H1 (cell line): ENCODE data around the gene P4HA1. TPM values are rescaled to one million over a fixed set of nuclear protein-coding genes. Genes with fewer than 3 reads are reported as not detected.
A peak's percentile ranks its signal among the peaks of the same experiment; 100 is the strongest.

Experiments used
- CTCF ChIA-PET: fragments of 300-600 bp; sonication (Branson Sonifier 250); formaldehyde crosslinking; loops from one replicate; lab custom pipeline; 2021; ENCODE audit not compliant: partially characterized antibody; lab: Charles Lee
- POLR2A ChIA-PET: fragments of 300-600 bp; sonication (Branson Sonifier 250); formaldehyde crosslinking; loops from one replicate; lab custom pipeline; 2021; ENCODE audit warnings: inconsistent platforms; ENCODE audit not compliant: partially characterized antibody; lab: Charles Lee
- DNase-seq, 2 experiments: peaks; one replicate each; pipeline versions ENCODE4 v3.0.0 to v3.0.0-alpha.2; 2010 to 2022; ENCODE audit warnings: low spot score in 2 of 2, low read depth in 1 of 2, mixed read lengths in 1 of 2
- FAIRE-seq: peaks from 2 replicates; lab custom pipeline; 2011; peaks lifted over from hg19 to GRCh38; lab: Jason Lieb, UNC
- H2AFZ ChIP-seq: 2 replicates; pipeline ENCODE4 v1.8.1; 2012; ENCODE audit warnings: low read length, inconsistent platforms
- H2AK5ac ChIP-seq: 2 replicates; pipeline ENCODE4 v1.6.1; 2013; ENCODE audit warnings: low read depth, low read length
- H2BK120ac ChIP-seq: replicated peaks from 2 replicates; pipeline ENCODE3; 2013; ENCODE audit warnings: low read depth, low read length, inconsistent platforms
- H2BK12ac ChIP-seq: 2 replicates; pipeline ENCODE4 v1.6.1; 2013; ENCODE audit warnings: low read depth, low read length
- H2BK15ac ChIP-seq: 2 replicates; pipeline ENCODE4 v1.6.1; 2013; ENCODE audit warnings: low read length
- H2BK20ac ChIP-seq: 2 replicates; pipeline ENCODE4 v1.6.1; 2013; ENCODE audit warnings: low read length
- H2BK5ac ChIP-seq: 2 replicates; pipeline ENCODE4 v1.6.1; 2013; ENCODE audit warnings: low read depth, low read length
- H3K14ac ChIP-seq: 2 replicates; pipeline ENCODE4 v1.6.1; 2013; ENCODE audit warnings: inconsistent platforms; ENCODE audit not compliant: insufficient read length
- H3K18ac ChIP-seq: 2 replicates; pipeline ENCODE4 v1.6.1; 2013; ENCODE audit warnings: low read length; ENCODE audit errors: extremely low read depth
- H3K23ac ChIP-seq: 2 replicates; pipeline ENCODE4 v1.6.1; 2013; ENCODE audit warnings: inconsistent platforms; ENCODE audit not compliant: insufficient read length
- H3K23me2 ChIP-seq: 2 replicates; pipeline ENCODE4 v1.6.1; 2013; ENCODE audit warnings: low read depth, low read length
- H3K27ac ChIP-seq: 2 replicates; pipeline ENCODE4 v1.6.1; 2011; ENCODE audit warnings: low read depth, low read length, inconsistent platforms
- H3K27me3 ChIP-seq, 4 experiments: replicated peaks in 1 of 4; 1 replicate in 1 of 4; 2 replicates in 3 of 4; pipeline versions ENCODE4 v1.6.1 to v1.8.1; 2011 to 2013; ENCODE audit warnings: low read length in 3 of 4, mild to moderate bottlenecking in 3 of 4, inconsistent platforms in 2 of 4, mixed read lengths in 2 of 4, moderate library complexity in 1 of 4; ENCODE audit not compliant: control insufficient read depth in 3 of 4, insufficient read depth in 3 of 4; ENCODE audit errors: extremely low read depth in 1 of 4
- H3K36me3 ChIP-seq, 4 experiments: 2 replicates each; pipeline versions ENCODE4 v1.6.1 to v1.8.1; 2011 to 2013; ENCODE audit warnings: mild to moderate bottlenecking in 4 of 4, low read length in 3 of 4, moderate library complexity in 2 of 4, control low read depth in 1 of 4, inconsistent platforms in 1 of 4; ENCODE audit not compliant: insufficient read depth in 4 of 4, control insufficient read depth in 2 of 4
- H3K4ac ChIP-seq: replicated peaks from 2 replicates; pipeline ENCODE3; 2013; ENCODE audit warnings: low read length, low read depth, mixed read lengths, inconsistent platforms; ENCODE audit not compliant: insufficient read length
- H3K4me1 ChIP-seq, 4 experiments: replicated peaks in 1 of 4; 1 replicate in 1 of 4; 2 replicates in 3 of 4; pipeline versions ENCODE4 v1.6.1 to v1.8.1; 2011 to 2013; ENCODE audit warnings: low read length in 3 of 4, inconsistent platforms in 2 of 4, mixed read lengths in 1 of 4; ENCODE audit not compliant: insufficient read depth in 4 of 4, control insufficient read depth in 3 of 4
- H3K4me2 ChIP-seq, 2 experiments: 2 replicates each; pipeline versions ENCODE4 v1.6.1 to v1.8.1; 2011 to 2013; ENCODE audit warnings: low read depth in 2 of 2, low read length in 2 of 2, control low read depth in 1 of 2, inconsistent platforms in 1 of 2, mild to moderate bottlenecking in 1 of 2; ENCODE audit not compliant: insufficient read depth in 1 of 2
- H3K4me3 ChIP-seq, 4 experiments: fragments of 200-600, 300-600 bp in 1 of 4; sonication (generic), shearing (Covaris generic), sonication (Bioruptor Twin) in 1 of 4; 2 replicates each; pipeline versions ENCODE4 v1.5.1 to v1.8.1; 2011 to 2016; ENCODE audit warnings: low read length in 4 of 4, low read depth in 3 of 4, control low read depth in 2 of 4, inconsistent platforms in 2 of 4, mild to moderate bottlenecking in 2 of 4, mixed read lengths in 1 of 4, moderate library complexity in 1 of 4; ENCODE audit not compliant: insufficient read depth in 2 of 4; ENCODE audit errors: extremely low read depth in 1 of 4
- H3K56ac ChIP-seq: replicated peaks from 2 replicates; pipeline ENCODE3; 2013; ENCODE audit warnings: low read depth, mild to moderate bottlenecking, mixed read lengths, low read length, inconsistent platforms; ENCODE audit not compliant: insufficient read length
- H3K79me1 ChIP-seq: 2 replicates; pipeline ENCODE4 v1.6.1; 2013; ENCODE audit warnings: low read depth, low read length, control low read depth
- H3K79me2 ChIP-seq, 2 experiments: 2 replicates each; pipeline versions ENCODE4 v1.6.1 to v1.8.1; 2012 to 2013; ENCODE audit warnings: low read length in 2 of 2, mild to moderate bottlenecking in 2 of 2, inconsistent platforms in 1 of 2; ENCODE audit not compliant: insufficient read depth in 2 of 2, control insufficient read depth in 1 of 2
- H3K9ac ChIP-seq, 4 experiments: replicated peaks in 1 of 4; 1 replicate in 1 of 4; 2 replicates in 3 of 4; pipeline versions ENCODE4 v1.6.1 to v1.8.1; 2011 to 2013; ENCODE audit warnings: low read depth in 3 of 4, low read length in 3 of 4, control low read depth in 2 of 4, mild to moderate bottlenecking in 2 of 4, moderate library complexity in 2 of 4, inconsistent platforms in 1 of 4; ENCODE audit errors: extremely low read depth in 1 of 4
- H3K9me3 ChIP-seq, 2 experiments: 2 replicates each; pipeline versions ENCODE4 v1.6.1 to v1.8.1; 2012 to 2013; ENCODE audit warnings: mild to moderate bottlenecking in 2 of 2, moderate library complexity in 2 of 2, control low read depth in 1 of 2, inconsistent platforms in 1 of 2, low read depth in 1 of 2, low read length in 1 of 2, mixed read lengths in 1 of 2; ENCODE audit not compliant: insufficient read depth in 2 of 2
- H4K20me1 ChIP-seq, 2 experiments: replicated peaks in 1 of 2; 2 replicates each; pipeline versions ENCODE3 to v1.8.1; 2011 to 2013; ENCODE audit warnings: inconsistent platforms in 2 of 2, low read length in 2 of 2, mild to moderate bottlenecking in 1 of 2; ENCODE audit not compliant: insufficient read depth in 2 of 2, control insufficient read depth in 1 of 2
- H4K5ac ChIP-seq: 2 replicates; pipeline ENCODE4 v1.6.1; 2013; ENCODE audit warnings: low read length, low read depth, mixed read lengths, inconsistent platforms; ENCODE audit not compliant: insufficient read length
- H4K8ac ChIP-seq: 2 replicates; pipeline ENCODE4 v1.8.0; 2013; ENCODE audit warnings: mild to moderate bottlenecking, moderate library complexity, low read length, inconsistent platforms; ENCODE audit not compliant: insufficient read depth; ENCODE audit errors: extremely low read depth
- H4K91ac ChIP-seq: replicated peaks from 2 replicates; pipeline ENCODE3; 2013; ENCODE audit warnings: low read length, mixed read lengths, inconsistent platforms; ENCODE audit not compliant: insufficient read length
- CREB1 ChIP-seq: IDR thresholded peaks from 2 replicates; pipeline ENCODE4 v1.6.1; 2012; ENCODE audit warnings: inconsistent platforms
- PHF8 ChIP-seq: fragments of 200-600 bp; sonication (generic); conservative IDR thresholded peaks from 2 replicates; pipeline ENCODE4 v1.7.1; 2012; ENCODE audit warnings: low read depth, mild to moderate bottlenecking, inconsistent platforms, low read length, moderate library complexity
- SP2 ChIP-seq: IDR thresholded peaks from 2 replicates; pipeline ENCODE4 v1.6.1; 2012; ENCODE audit warnings: mild to moderate bottlenecking, low read length, inconsistent platforms
- WGBS, 2 experiments: shearing (Covaris generic) in 1 of 2; methylation state at CpG; one replicate each; pipeline versions ENCODE4 v1.1.6 to v1.1.7; 2013 to 2015; ENCODE audit warnings: low lambda C conversion rate in 2 of 2, mixed read lengths in 2 of 2, inconsistent platforms in 1 of 2, low coverage in 1 of 2, missing lambda C conversion rate in 1 of 2; ENCODE audit not compliant: insufficient replicate concordance in 2 of 2, insufficient coverage in 1 of 2, insufficient read length in 1 of 2; ENCODE audit errors: extremely low coverage in 1 of 2, missing lambda C conversion rate in 1 of 2; 5-methylcytosine and 5-hydroxymethylcytosine counted together
- polyA plus RNA-seq, 7 experiments: library from polyadenylated mRNA; depleted of rRNA in 3 of 7; stranded (reverse) in 5 of 7; unstranded in 2 of 7; fragments of >200 nt in 5 of 7; fragments of 200-250 nt in 2 of 7; gene quantifications; 1 replicate in 5 of 7; 2 replicates in 1 of 7; 4 replicates in 1 of 7; pipeline versions ENCODE4 v1.2.1 to v1.2.3, GENCODE V29; 2011 to 2013; ENCODE audit warnings: missing spikeins in 2 of 7, mixed read lengths in 2 of 7
- total RNA-seq: library from RNA; stranded (reverse); fragmentation: NEBNext Ultra II Directional; extraction: Animal tissue kit (Norgen Biotek cat#: 25700); gene quantifications from 2 replicates; pipeline ENCODE4 v1.2.1, GENCODE V29; 2021

Gene P4HA1
- total and polyA plus RNA-seq, 2 of the 8 experiments (the other 6 are each of a cell fraction or from before 2014, with no cell fraction given): 12.0 to 25.7 TPM

DNA sequence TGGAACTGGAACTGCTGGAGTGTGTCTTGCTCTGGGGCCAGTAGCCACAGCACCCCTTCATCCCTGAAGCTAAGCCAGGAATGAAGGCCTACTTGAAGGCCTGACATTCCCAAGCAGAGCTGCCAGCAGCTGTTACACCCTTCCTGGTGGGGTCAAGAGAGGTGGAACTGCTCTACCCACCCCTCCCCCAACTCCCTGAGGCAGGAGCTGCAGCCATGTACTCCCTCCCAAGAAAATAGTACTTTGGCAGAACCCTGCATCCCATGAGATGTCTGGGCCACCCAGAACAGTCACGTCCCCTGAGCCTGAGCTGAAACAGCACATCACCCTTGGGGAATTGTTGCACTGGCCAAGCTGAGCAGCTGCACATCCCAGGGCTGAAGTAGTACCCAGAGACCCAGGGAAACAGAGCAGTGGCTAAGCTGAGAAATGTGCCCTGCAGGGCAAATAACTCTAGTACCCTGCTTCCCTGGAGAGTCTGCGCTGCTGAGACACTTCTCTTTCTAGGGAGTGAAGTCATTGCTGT lies 78.6 kb downstream of the P4HA1 start:
- Histone ChIP-seq H2AK5ac (no peak overlapping the region), H3K23ac (no peak overlapping the region), H3K9ac (no peak overlapping the region), H3K9me3 (no peaks in the 10 kb centered on the region), H4K20me1 (peaks cover 0 to 4% of the 10 kb centered on the region in 2 experiments), H2BK12ac (no peak overlapping the region), H3K4me3 (no peak overlapping the region), H2BK20ac (no peak overlapping the region), H3K27me3 (no peaks in the 10 kb centered on the region), H3K27ac (no peak overlapping the region), H3K23me2 (no peaks in the 10 kb centered on the region), H3K79me1 (no peaks in the 10 kb centered on the region), H3K4me1 (peaks cover 0 to 2% (median 0%) of the 10 kb centered on the region in 4 experiments; a peak in 1 of 7 replicates), H2AFZ (no peak overlapping the region), H4K8ac (no peak overlapping the region), H2BK15ac (no peak overlapping the region), H3K18ac (no peak overlapping the region), H4K91ac (no peak overlapping the region), H4K5ac (no peak overlapping the region), H2BK120ac (no peak overlapping the region), H3K56ac (no peak overlapping the region), H3K4me2 (no peak overlapping the region), H3K4ac (no peak overlapping the region), H3K36me3 (peaks cover 3 to 13% (median 5%) of the 10 kb centered on the region in 4 experiments; a peak in 6 of 8 replicates), H2BK5ac (peak overlapping the region; percentile 49; the same call in 1 of the 2 replicates), H3K79me2 (no peaks in the 10 kb centered on the region), H3K14ac (no peak overlapping the region)
- WGBS, 2 experiments: 92% methylated on average over 2 of the region's 2 CpGs; no CpG with 5 or more reads in 1 of the 2 experiments
- ChIA-PET CTCF (interaction anchor here (0.6 to 1.6 kb wide), 8 partner anchors 14 to 129 kb away, joined by 3 to 5 read pairs (median 3); no protein-coding TSS in a partner anchor), POLR2A (interaction anchor here (0.9 kb wide), 1 partner anchor 93 kb away, joined by 3 read pairs; the partner anchor contains the start of gene NUDT13)
- no peak for DNase-seq
- TF ChIP-seq PHF8 (no peak), CREB1 (no peak), SP2 (no peak)
- no peak for FAIRE-seq
